Activated CD8-positive, alpha-beta memory T cell treated with anti-CD3 and anti-CD28 coated beads for 48 hours (primary cell): ENCODE data around the gene DDX50.
"Not testable (repeated sequence)": the region's sequence is repeated elsewhere in the genome, so short reads cannot be mapped to it uniquely, and the experiment has no call there.

Experiments
- DNase-seq, 3 experiments: peaks; one replicate each; pipeline ENCODE4 v3.0.0-alpha.2; 2020; ENCODE audit warnings: low read depth in 2 of 3, low spot score in 2 of 3

DDX50 gene

GRCh38 chr10:68979738-68980137 lies 78.6 kb downstream of the DDX50 start:
- DNase-seq: not testable (repeated sequence)

- no peak for DNase-seq
Observed at GRCh38 chr10:68981074-68981473, 80.0 kb downstream of the DDX50 start.

GRCh38 chr10:68982389-68982788 lies 81.3 kb downstream of the DDX50 start:
- no peak for DNase-seq

- DNase-seq: no peak
Observed at GRCh38 chr10:68987611-68988010, 86.5 kb downstream of the DDX50 start.

GRCh38 chr10:68988530-68989316 lies 87.6 kb downstream of the DDX50 start, which contains the start of gene KIFBP:
Gene KIFBP, plus strand, starts transcription at chr10:68988803. Its CDS starts 30 bp downstream, at chr10:68988833.
- DNase-seq: peak; percentile 43 to 65 (median 65)

- DNase-seq: no peak
Observed at GRCh38 chr10:68989317-68989990, 88.3 kb downstream of the DDX50 start.

- no peak for DNase-seq
Observed at GRCh38 chr10:68992636-68993440, 91.7 kb downstream of the DDX50 start.
